Uterus (tissue), 4 donors: Measurements from ENCODE around the gene HLF. TPM values are rescaled to one million over a fixed set of nuclear protein-coding genes. Genes with fewer than 3 reads are reported as not detected.
A peak's percentile ranks its signal among the peaks of the same experiment; 100 is the strongest.

Experiments used
- DNase-seq, 2 donors: peaks; one replicate each; pipeline ENCODE4 v3.0.0-alpha.2; 2019 to 2020
- H3K27ac ChIP-seq, 2 donors: fragments of 200-600 bp; sonication (generic); 1 replicate in 1 of 2; 2 replicates in 1 of 2; pipeline ENCODE4 v1.5.1; 2016 to 2018
- H3K27me3 ChIP-seq, 2 donors: fragments of 200-600 bp; sonication (generic); one replicate each; pipeline ENCODE4 v1.5.1; 2018 to 2019; ENCODE audit warnings: control low read depth in 1 of 2
- H3K36me3 ChIP-seq, 2 donors: fragments of 200-600 bp; sonication (generic); one replicate each; pipeline ENCODE4 v1.5.1; 2019; ENCODE audit warnings: control low read depth in 1 of 2
- H3K4me1 ChIP-seq, 2 donors: fragments of 200-600 bp; sonication (generic); one replicate each; pipeline ENCODE4 v1.5.1; 2018 to 2019; ENCODE audit warnings: control low read depth in 1 of 2
- H3K4me3 ChIP-seq, 2 donors: fragments of 200-600 bp; sonication (generic); 1 replicate in 1 of 2; 2 replicates in 1 of 2; pipeline ENCODE4 v1.5.1; 2018 to 2019; ENCODE audit warnings: mild to moderate bottlenecking in 1 of 2
- H3K9me3 ChIP-seq, 2 donors: fragments of 200-600 bp; sonication (generic); one replicate each; pipeline ENCODE4 v1.5.1; 2019; ENCODE audit warnings: control low read depth in 1 of 2
- CTCF ChIP-seq, 4 experiments: fragments of 200-600 bp in 2 of 4; fragments of 450-650 bp in 2 of 4; sonication (generic) in 2 of 4; IDR thresholded peaks; one replicate each; pipeline ENCODE4 v1.5.1; 2016 to 2019; ENCODE audit warnings: antibody characterized with exemption in 4 of 4, mild to moderate bottlenecking in 2 of 4, moderate library complexity in 1 of 4
- POLR2A ChIP-seq, 2 donors: fragments of 450-650 bp; IDR thresholded peaks; one replicate each; pipeline ENCODE4 v1.6.1; 2016; ENCODE audit warnings: antibody characterized with exemption in 2 of 2, mild to moderate bottlenecking in 1 of 2, moderate library complexity in 1 of 2
- intact Hi-C: fragments of 100-400 bp; cut with DNase I; formaldehyde crosslinking; loops from one replicate; pipeline ENCODE4 v1.15.1; 2023; ENCODE audit warnings: low total_unique reads
- total RNA-seq, 4 donors: library from RNA; depleted of rRNA in 3 of 4; stranded (reverse); fragments of >200 nt in 3 of 4; gene quantifications; one replicate each; pipeline versions ENCODE4 v1.1.0 to v1.2.4, GENCODE V29; 2014 to 2023
- donor health status: DM: yes; HTN: yes; CAD: no.

Gene HLF
- total RNA-seq, 4 donors from 2014 or later: 12.0 to 81.2 (median 50.4) TPM

GRCh38 chr17:55259684-55260111, 5.1 kb upstream of the HLF start:
- no peak for DNase-seq
- no peak overlapping the region for H3K4me3 ChIP-seq
- intact Hi-C loops: no loop called here
- no peaks in the 10 kb centered on the region for H3K4me1 ChIP-seq
- H3K36me3 ChIP-seq: no peaks in the 10 kb centered on the region
- no peak overlapping the region for H3K27ac ChIP-seq
- no peaks in the 10 kb centered on the region for H3K9me3 ChIP-seq
- TF ChIP-seq POLR2A (IDR thresholded peaks at IDR 0.05) (no peak), CTCF (IDR thresholded peaks at IDR 0.05) (no peak)
- H3K27me3 ChIP-seq: peaks cover 0 to 10% of the 10 kb centered on the region in 2 donors

GRCh38 chr17:55261311-55261710, 3.4 kb upstream of the HLF start:
- Histone ChIP-seq H3K9me3 (no peaks in the 10 kb centered on the region), H3K4me1 (no peaks in the 10 kb centered on the region), H3K36me3 (no peaks in the 10 kb centered on the region), H3K27ac (no peak overlapping the region), H3K4me3 (no peak overlapping the region), H3K27me3 (peaks cover 0 to 10% of the 10 kb centered on the region in 2 donors)
- intact Hi-C loops: no loop called here
- no peak for DNase-seq
- TF ChIP-seq CTCF (IDR thresholded peaks at IDR 0.05) (no peak), POLR2A (IDR thresholded peaks at IDR 0.05) (no peak)

DNA sequence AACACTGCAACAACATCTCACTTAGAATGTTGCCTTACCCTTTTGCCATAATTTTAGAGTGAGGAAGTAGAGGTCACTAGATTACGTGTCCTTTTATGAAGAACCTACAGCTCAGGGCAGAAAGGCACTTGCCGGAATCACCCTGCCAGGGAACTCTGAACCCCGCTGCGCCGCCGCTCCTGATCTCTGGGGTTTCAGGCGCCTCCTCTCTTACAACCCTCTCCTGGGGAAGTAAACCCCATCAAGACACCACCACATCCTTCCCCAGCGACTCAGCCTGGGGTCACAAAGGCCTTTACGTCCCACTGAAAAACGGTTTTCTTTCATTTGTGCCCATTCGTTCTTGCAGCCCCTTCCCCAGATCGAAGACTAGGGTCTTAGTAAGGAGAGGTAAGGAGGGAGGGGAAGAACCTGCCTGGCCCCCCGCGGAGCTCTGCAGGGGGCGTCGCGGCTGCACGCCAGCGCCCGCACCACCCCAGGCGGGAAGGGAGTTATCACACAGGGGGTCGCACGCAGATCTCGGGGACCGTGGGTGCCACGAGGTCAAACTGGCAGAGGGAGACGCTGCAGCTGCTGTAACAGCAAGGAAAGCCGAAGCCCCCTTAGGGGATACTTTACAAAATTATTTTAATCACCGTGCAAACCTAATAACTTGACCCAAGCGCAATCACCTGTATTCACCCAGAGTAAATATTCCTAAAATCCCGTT, 1.0 kb upstream of the HLF start:
- Histone ChIP-seq H3K4me1 (no peaks in the 10 kb centered on the region), H3K4me3 (peak overlapping the region; percentile 13 to 30), H3K27me3 (peaks cover 0 to 7% of the 10 kb centered on the region in 2 donors), H3K9me3 (no peaks in the 10 kb centered on the region), H3K36me3 (no peaks in the 10 kb centered on the region), H3K27ac (no peak overlapping the region)
- intact Hi-C loops: no loop called here
- DNase-seq: no peak
- TF ChIP-seq POLR2A (IDR thresholded peaks at IDR 0.05): no peak
- no peak for TF ChIP-seq CTCF (IDR thresholded peaks at IDR 0.05)

DNA sequence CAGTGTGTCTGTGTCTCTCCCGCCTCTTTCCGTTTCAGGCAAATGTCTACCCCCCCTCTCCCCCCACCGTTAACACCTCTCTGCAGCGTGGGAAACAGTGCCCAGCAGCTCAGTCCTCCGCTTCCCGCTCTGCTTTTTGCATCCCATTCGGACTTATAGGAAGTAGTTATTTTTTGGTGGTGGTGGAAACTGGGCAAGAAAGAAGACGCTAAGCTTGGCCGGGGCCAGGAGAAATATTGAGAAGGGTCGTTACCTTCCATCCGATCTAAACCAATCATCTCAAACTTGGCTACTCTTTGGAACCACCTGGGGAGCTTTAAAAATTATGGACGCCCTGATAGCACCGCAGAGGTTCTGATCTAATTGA, 499 bp upstream of the HLF start:
- peaks cover 0 to 7% of the 10 kb centered on the region in 2 donors for H3K27me3 ChIP-seq
- no peak for DNase-seq
- no peaks in the 10 kb centered on the region for H3K9me3 ChIP-seq
- no peak for TF ChIP-seq CTCF (IDR thresholded peaks at IDR 0.05)
- TF ChIP-seq POLR2A (IDR thresholded peaks at IDR 0.05): no peak
- H3K36me3 ChIP-seq: no peaks in the 10 kb centered on the region
- H3K4me1 ChIP-seq: no peaks in the 10 kb centered on the region
- no peak overlapping the region for H3K27ac ChIP-seq
- intact Hi-C loops: no loop called here
- H3K4me3 ChIP-seq: peak overlapping the region; percentile 13 to 30

DNA sequence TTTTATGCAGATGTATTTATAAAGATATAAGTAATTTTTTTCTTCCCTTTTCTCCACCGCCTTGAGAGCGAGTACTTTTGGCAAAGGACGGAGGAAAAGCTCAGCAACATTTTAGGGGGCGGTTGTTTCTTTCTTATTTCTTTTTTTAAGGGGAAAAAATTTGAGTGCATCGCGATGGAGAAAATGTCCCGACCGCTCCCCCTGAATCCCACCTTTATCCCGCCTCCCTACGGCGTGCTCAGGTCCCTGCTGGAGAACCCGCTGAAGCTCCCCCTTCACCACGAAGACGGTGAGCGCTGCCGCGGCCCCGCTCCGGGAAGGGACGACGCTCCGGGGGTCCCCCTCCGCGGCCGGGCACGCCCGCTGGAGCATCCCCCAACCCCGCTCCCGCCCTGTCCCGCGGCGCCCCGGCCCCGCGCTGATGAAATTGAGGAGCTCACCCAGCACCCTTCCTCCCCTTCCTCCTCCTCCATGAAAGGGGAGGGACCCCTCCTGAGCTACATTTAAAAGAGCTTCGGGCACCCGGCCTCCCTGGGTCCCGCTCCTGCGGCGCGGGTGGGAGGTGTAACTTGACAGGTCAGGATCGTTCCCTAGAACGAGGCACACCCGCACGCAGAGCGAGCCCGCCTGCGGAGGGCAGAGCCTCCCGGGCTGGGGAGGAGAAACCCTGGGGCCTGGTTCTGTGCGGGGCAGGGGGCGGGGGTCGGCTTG, 706 bp downstream of the HLF start:
- Histone ChIP-seq H3K4me1 (no peaks in the 10 kb centered on the region), H3K4me3 (peak overlapping the region; percentile 51 to 54), H3K9me3 (no peaks in the 10 kb centered on the region), H3K36me3 (no peaks in the 10 kb centered on the region), H3K27ac (peak overlapping the region; percentile 88 to 95), H3K27me3 (peaks cover 0 to 7% of the 10 kb centered on the region in 2 donors)
- intact Hi-C loops: no loop called here
- DNase-seq: peak; percentile 33 to 37
- TF ChIP-seq CTCF (IDR thresholded peaks at IDR 0.05): no peak
- TF ChIP-seq POLR2A (IDR thresholded peaks at IDR 0.05): no peak
